ENCODE data around the gene RHOBTB1. TPM values are rescaled to one million over a fixed set of nuclear protein-coding genes. Genes with fewer than 3 reads are reported as not detected.

The RHOBTB1 gene
- total RNA-seq, 4 donors from 2014 or later = 5.1 to 15.7 (median 12.6) TPM

GRCh38 chr10:60985951-60986350 lies 42.0 kb upstream of the RHOBTB1 start:
- no peak for DNase-seq
- H3K4me1 ChIP-seq = no peaks in the 10 kb centered on the region
- no peak overlapping the region for H3K4me3 ChIP-seq
- no peak overlapping the region for H3K27ac ChIP-seq
- H3K36me3 ChIP-seq = no peaks in the 10 kb centered on the region
- TF ChIP-seq POLR2A (IDR thresholded peaks at IDR 0.05) = no peak
- no peak for TF ChIP-seq CTCF (IDR thresholded peaks at IDR 0.05)
- no peaks in the 10 kb centered on the region for H3K9me3 ChIP-seq
- no peaks in the 10 kb centered on the region for H3K27me3 ChIP-seq

GRCh38 chr10:60980997-60981396 lies 37.0 kb upstream of the RHOBTB1 start:
- no peaks in the 10 kb centered on the region for H3K4me1 ChIP-seq
- no peaks in the 10 kb centered on the region for H3K27me3 ChIP-seq
- no peaks in the 10 kb centered on the region for H3K36me3 ChIP-seq
- H3K4me3 ChIP-seq = no peak overlapping the region
- TF ChIP-seq POLR2A (IDR thresholded peaks at IDR 0.05) (no peak), CTCF (IDR thresholded peaks at IDR 0.05) (no peak)
- H3K9me3 ChIP-seq = no peaks in the 10 kb centered on the region
- H3K27ac ChIP-seq = no peak overlapping the region
- DNase-seq = no peak

GRCh38 chr10:60979667-60980104 lies 35.7 kb upstream of the RHOBTB1 start:
- Histone ChIP-seq H3K27ac (no peak overlapping the region), H3K27me3 (no peaks in the 10 kb centered on the region), H3K4me1 (no peaks in the 10 kb centered on the region), H3K9me3 (no peaks in the 10 kb centered on the region), H3K4me3 (no peak overlapping the region), H3K36me3 (no peaks in the 10 kb centered on the region)
- no peak for DNase-seq
- TF ChIP-seq CTCF (IDR thresholded peaks at IDR 0.05) = no peak
- no peak for TF ChIP-seq POLR2A (IDR thresholded peaks at IDR 0.05)

GRCh38 chr10:60978287-60979115 lies 34.5 kb upstream of the RHOBTB1 start:
- no peak for DNase-seq
- Histone ChIP-seq H3K4me1 (no peaks in the 10 kb centered on the region), H3K27me3 (no peaks in the 10 kb centered on the region), H3K36me3 (no peaks in the 10 kb centered on the region), H3K27ac (no peak overlapping the region), H3K9me3 (no peaks in the 10 kb centered on the region), H3K4me3 (no peak overlapping the region)
- no peak for TF ChIP-seq POLR2A (IDR thresholded peaks at IDR 0.05)
- TF ChIP-seq CTCF (IDR thresholded peaks at IDR 0.05) = no peak

GRCh38 chr10:60977161-60978122 lies 33.5 kb upstream of the RHOBTB1 start:
- Histone ChIP-seq H3K27me3 (no peaks in the 10 kb centered on the region), H3K36me3 (no peaks in the 10 kb centered on the region), H3K4me1 (no peaks in the 10 kb centered on the region), H3K4me3 (no peak overlapping the region), H3K27ac (no peak overlapping the region), H3K9me3 (no peaks in the 10 kb centered on the region)
- no peak for TF ChIP-seq CTCF (IDR thresholded peaks at IDR 0.05)
- TF ChIP-seq POLR2A (IDR thresholded peaks at IDR 0.05) = no peak
- no peak for DNase-seq
